GM23338 (cell line): ENCODE data around the gene PARD3. TPM values are rescaled to one million over a fixed set of nuclear protein-coding genes. Genes with fewer than 3 reads are reported as not detected.

Experiments
- ATAC-seq: fragments of 200-7000 bp; cut with Tn5 transposase; 3 replicates; pipeline ENCODE4 v1.9.1; 2020
- DNase-seq: peaks from one replicate; pipeline ENCODE4 v3.0.0-alpha.2; 2015; ENCODE audit warnings: low spot score
- H2AFZ ChIP-seq: fragments of 200-600 bp; sonication (generic); 2 replicates; pipeline ENCODE4 v1.8.0; 2016; ENCODE audit warnings: antibody characterized with exemption, mild to moderate bottlenecking, moderate library complexity
- H3F3A ChIP-seq: fragments of 200-600 bp; sonication (generic); replicated peaks from 2 replicates; pipeline ENCODE4 v1.8.0; 2017; ENCODE audit warnings: antibody characterized with exemption, mixed run types, low read depth
- H3K27ac ChIP-seq: fragments of 200-600 bp; sonication (generic); 2 replicates; pipeline ENCODE4 v1.6.1; 2016; ENCODE audit warnings: low read depth
- H3K27me3 ChIP-seq: fragments of 200-600 bp; sonication (generic); 2 replicates; pipeline ENCODE4 v1.8.0; 2016; ENCODE audit warnings: mild to moderate bottlenecking, mixed run types, moderate library complexity; ENCODE audit not compliant: insufficient read depth
- H3K36me3 ChIP-seq: fragments of 200-600 bp; sonication (generic); 2 replicates; pipeline ENCODE4 v1.8.0; 2016; ENCODE audit warnings: mild to moderate bottlenecking; ENCODE audit not compliant: insufficient read depth
- H3K4me1 ChIP-seq: fragments of 200-600 bp; sonication (generic); 2 replicates; pipeline ENCODE4 v1.8.0; 2016; ENCODE audit warnings: mild to moderate bottlenecking, moderate library complexity; ENCODE audit not compliant: insufficient read depth
- H3K4me2 ChIP-seq: fragments of 200-600 bp; sonication (generic); 2 replicates; pipeline ENCODE4 v1.7.1; 2017; ENCODE audit warnings: mixed run types
- H3K4me3 ChIP-seq: fragments of 200-600 bp; sonication (generic); 2 replicates; pipeline ENCODE4 v1.6.1; 2016; ENCODE audit warnings: mixed run types
- H3K79me2 ChIP-seq: fragments of 200-600 bp; sonication (generic); replicated peaks from 2 replicates; pipeline ENCODE4 v1.8.0; 2017; ENCODE audit warnings: mild to moderate bottlenecking; ENCODE audit not compliant: insufficient read depth
- H3K9me2 ChIP-seq: fragments of 200-600 bp; sonication (generic); 2 replicates; pipeline ENCODE4 v1.8.0; 2017; ENCODE audit not compliant: insufficient read depth
- H4K20me1 ChIP-seq: fragments of 200-600 bp; sonication (generic); replicated peaks from 2 replicates; pipeline ENCODE4 v1.8.0; 2017; ENCODE audit warnings: mild to moderate bottlenecking; ENCODE audit not compliant: insufficient read depth
- H3K27ac Mint-ChIP-seq: 2 replicates; pipeline ENCODE4 v1.8.0; 2020; ENCODE audit warnings: inconsistent platforms, mild to moderate bottlenecking, moderate library complexity, mixed read lengths
- H3K27me3 Mint-ChIP-seq: 3 replicates; pipeline ENCODE4 v1.8.0; 2022; ENCODE audit warnings: low read depth, mild to moderate bottlenecking, moderate library complexity, mixed read lengths, inconsistent platforms; ENCODE audit not compliant: insufficient read depth, poor library complexity
- H3K36me3 Mint-ChIP-seq: 3 replicates; pipeline ENCODE4 v1.8.0; 2021; ENCODE audit warnings: low read depth, mild to moderate bottlenecking, inconsistent platforms, moderate library complexity, mixed read lengths
- H3K4me1 Mint-ChIP-seq: 3 replicates; pipeline ENCODE4 v1.8.0; 2020; ENCODE audit warnings: mild to moderate bottlenecking, inconsistent platforms, mixed read lengths
- H3K4me3 Mint-ChIP-seq: 3 replicates; pipeline ENCODE4 v1.8.0; 2021; ENCODE audit warnings: moderate library complexity, mild to moderate bottlenecking, inconsistent platforms, mixed read lengths
- H3K9me3 Mint-ChIP-seq: 3 replicates; pipeline ENCODE4 v1.8.0; 2020; ENCODE audit warnings: moderate library complexity, mild to moderate bottlenecking, inconsistent platforms, mixed read lengths
- CREB1 ChIP-seq: fragments of 250-450 bp; sonication (Bioruptor Pico); IDR thresholded peaks from 2 replicates; pipeline ENCODE4 v1.5.0; 2020; ENCODE audit warnings: low read depth, mild to moderate bottlenecking, moderate library complexity
- JUNB ChIP-seq: IDR thresholded peaks from one replicate; pipeline ENCODE4 v1.6.1; 2016; ENCODE audit warnings: antibody characterized with exemption; ENCODE audit not compliant: unreplicated experiment
- POLR2AphosphoS5 ChIP-seq: IDR thresholded peaks from 2 replicates; pipeline ENCODE4 v1.6.1; 2016; ENCODE audit warnings: antibody characterized with exemption, low read depth
- STAT1 ChIP-seq: IDR thresholded peaks from one replicate; pipeline ENCODE4 v1.6.1; 2016; ENCODE audit warnings: antibody characterized with exemption; ENCODE audit not compliant: unreplicated experiment
- ZNF114 ChIP-seq: fragments of 250-450 bp; sonication (Bioruptor Pico); IDR thresholded peaks from 2 replicates; pipeline ENCODE4 v1.5.0; 2020; ENCODE audit warnings: mild to moderate bottlenecking, moderate library complexity
- ZNF331 ChIP-seq: fragments of 250-450 bp; sonication (Bioruptor Pico); IDR thresholded peaks from 2 replicates; pipeline ENCODE4 v1.5.0; 2020; ENCODE audit warnings: low read depth, mild to moderate bottlenecking, moderate library complexity
- polyA plus RNA-seq: library from polyadenylated mRNA; unstranded; fragments of >200 nt; fragmentation: Nextera tagmentation; extraction: Ambion mirVana; gene quantifications from 2 replicates; pipeline ENCODE4 v1.2.1, GENCODE V29; 2016
- total RNA-seq: library from RNA; depleted of rRNA; stranded (reverse); fragments of >200 nt; shearing (Covaris generic); gene quantifications from 2 replicates; pipeline ENCODE4 v1.2.3, GENCODE V29; 2014
- TF ChIP-seq, protein P1 (sequence below): IDR thresholded peaks from one replicate; pipeline ENCODE4 v1.6.1; 2018; ENCODE audit warnings: antibody characterized with exemption; ENCODE audit not compliant: unreplicated experiment
- TF ChIP-seq, protein P2 (sequence below): fragments of 250-450 bp; sonication (Bioruptor Pico); IDR thresholded peaks from 2 replicates; pipeline ENCODE4 v1.5.0; 2020; ENCODE audit warnings: mild to moderate bottlenecking, moderate library complexity
- TF ChIP-seq, protein P3 (sequence below): IDR thresholded peaks from 2 replicates; pipeline ENCODE4 v1.6.1; 2016; ENCODE audit warnings: antibody characterized with exemption

Gene PARD3
- total and polyA plus RNA-seq, 2 experiments from 2014 or later = 30.2 to 51.4 TPM

DNA sequence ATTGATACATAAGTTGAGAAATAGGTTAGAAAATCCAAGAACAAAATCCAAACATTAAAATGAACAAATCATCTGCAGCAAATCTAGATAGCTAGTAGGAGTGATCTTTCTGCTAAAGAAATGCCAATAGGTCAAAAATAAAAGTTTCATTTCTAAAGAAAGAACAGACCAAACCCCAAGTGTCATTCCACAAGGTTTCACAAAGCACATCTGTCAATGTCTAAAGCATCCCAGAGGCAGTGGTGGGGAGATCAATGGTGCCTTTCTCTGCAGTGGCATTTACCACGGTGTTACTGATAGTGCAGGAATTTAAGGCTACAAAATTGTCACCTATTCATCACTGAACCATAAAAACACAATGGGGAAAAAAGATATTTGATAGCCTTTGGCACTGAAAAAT lies 147.9 kb downstream of the PARD3 start:
- Mint-ChIP-seq H3K36me3 (no peaks in the 10 kb centered on the region), H3K27ac (peak overlapping the region; percentile 73; the same call in 1 of the 2 replicates), H3K27me3 (peaks cover 8% of the 10 kb centered on the region), H3K4me3 (no peak overlapping the region), H3K9me3 (no peaks in the 10 kb centered on the region), H3K4me1 (peaks cover 37% of the 10 kb centered on the region; the same call in 2 of the 3 replicates)
- H3K27ac ChIP-seq = no peak overlapping the region
- no peaks in the 10 kb centered on the region for H3K9me2 ChIP-seq
- ATAC-seq (no peak), DNase-seq (no peak)
- no peaks in the 10 kb centered on the region for H3K27me3 ChIP-seq
- no peaks in the 10 kb centered on the region; the same call in 1 of the 2 replicates for H4K20me1 ChIP-seq
- H3F3A ChIP-seq = no peaks in the 10 kb centered on the region
- H3K36me3 ChIP-seq = no peaks in the 10 kb centered on the region
- no peak overlapping the region for H2AFZ ChIP-seq
- H3K79me2 ChIP-seq = peaks cover 71% of the 10 kb centered on the region
- H3K4me1 ChIP-seq = peaks cover 7% of the 10 kb centered on the region; the same call in 1 of the 2 replicates
- no peak overlapping the region for H3K4me3 ChIP-seq
- TF ChIP-seq POLR2AphosphoS5 (no peak), CREB1 (CRISPR knock-in tag) (no peak), ZNF114 (CRISPR knock-in tag) (no peak), STAT1 (no peak), JUNB (no peak), ZNF331 (CRISPR knock-in tag) (no peak)
- TF ChIP-seq, protein P1, sequence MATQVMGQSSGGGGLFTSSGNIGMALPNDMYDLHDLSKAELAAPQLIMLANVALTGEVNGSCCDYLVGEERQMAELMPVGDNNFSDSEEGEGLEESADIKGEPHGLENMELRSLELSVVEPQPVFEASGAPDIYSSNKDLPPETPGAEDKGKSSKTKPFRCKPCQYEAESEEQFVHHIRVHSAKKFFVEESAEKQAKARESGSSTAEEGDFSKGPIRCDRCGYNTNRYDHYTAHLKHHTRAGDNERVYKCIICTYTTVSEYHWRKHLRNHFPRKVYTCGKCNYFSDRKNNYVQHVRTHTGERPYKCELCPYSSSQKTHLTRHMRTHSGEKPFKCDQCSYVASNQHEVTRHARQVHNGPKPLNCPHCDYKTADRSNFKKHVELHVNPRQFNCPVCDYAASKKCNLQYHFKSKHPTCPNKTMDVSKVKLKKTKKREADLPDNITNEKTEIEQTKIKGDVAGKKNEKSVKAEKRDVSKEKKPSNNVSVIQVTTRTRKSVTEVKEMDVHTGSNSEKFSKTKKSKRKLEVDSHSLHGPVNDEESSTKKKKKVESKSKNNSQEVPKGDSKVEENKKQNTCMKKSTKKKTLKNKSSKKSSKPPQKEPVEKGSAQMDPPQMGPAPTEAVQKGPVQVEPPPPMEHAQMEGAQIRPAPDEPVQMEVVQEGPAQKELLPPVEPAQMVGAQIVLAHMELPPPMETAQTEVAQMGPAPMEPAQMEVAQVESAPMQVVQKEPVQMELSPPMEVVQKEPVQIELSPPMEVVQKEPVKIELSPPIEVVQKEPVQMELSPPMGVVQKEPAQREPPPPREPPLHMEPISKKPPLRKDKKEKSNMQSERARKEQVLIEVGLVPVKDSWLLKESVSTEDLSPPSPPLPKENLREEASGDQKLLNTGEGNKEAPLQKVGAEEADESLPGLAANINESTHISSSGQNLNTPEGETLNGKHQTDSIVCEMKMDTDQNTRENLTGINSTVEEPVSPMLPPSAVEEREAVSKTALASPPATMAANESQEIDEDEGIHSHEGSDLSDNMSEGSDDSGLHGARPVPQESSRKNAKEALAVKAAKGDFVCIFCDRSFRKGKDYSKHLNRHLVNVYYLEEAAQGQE = no peak
- TF ChIP-seq, protein P2, sequence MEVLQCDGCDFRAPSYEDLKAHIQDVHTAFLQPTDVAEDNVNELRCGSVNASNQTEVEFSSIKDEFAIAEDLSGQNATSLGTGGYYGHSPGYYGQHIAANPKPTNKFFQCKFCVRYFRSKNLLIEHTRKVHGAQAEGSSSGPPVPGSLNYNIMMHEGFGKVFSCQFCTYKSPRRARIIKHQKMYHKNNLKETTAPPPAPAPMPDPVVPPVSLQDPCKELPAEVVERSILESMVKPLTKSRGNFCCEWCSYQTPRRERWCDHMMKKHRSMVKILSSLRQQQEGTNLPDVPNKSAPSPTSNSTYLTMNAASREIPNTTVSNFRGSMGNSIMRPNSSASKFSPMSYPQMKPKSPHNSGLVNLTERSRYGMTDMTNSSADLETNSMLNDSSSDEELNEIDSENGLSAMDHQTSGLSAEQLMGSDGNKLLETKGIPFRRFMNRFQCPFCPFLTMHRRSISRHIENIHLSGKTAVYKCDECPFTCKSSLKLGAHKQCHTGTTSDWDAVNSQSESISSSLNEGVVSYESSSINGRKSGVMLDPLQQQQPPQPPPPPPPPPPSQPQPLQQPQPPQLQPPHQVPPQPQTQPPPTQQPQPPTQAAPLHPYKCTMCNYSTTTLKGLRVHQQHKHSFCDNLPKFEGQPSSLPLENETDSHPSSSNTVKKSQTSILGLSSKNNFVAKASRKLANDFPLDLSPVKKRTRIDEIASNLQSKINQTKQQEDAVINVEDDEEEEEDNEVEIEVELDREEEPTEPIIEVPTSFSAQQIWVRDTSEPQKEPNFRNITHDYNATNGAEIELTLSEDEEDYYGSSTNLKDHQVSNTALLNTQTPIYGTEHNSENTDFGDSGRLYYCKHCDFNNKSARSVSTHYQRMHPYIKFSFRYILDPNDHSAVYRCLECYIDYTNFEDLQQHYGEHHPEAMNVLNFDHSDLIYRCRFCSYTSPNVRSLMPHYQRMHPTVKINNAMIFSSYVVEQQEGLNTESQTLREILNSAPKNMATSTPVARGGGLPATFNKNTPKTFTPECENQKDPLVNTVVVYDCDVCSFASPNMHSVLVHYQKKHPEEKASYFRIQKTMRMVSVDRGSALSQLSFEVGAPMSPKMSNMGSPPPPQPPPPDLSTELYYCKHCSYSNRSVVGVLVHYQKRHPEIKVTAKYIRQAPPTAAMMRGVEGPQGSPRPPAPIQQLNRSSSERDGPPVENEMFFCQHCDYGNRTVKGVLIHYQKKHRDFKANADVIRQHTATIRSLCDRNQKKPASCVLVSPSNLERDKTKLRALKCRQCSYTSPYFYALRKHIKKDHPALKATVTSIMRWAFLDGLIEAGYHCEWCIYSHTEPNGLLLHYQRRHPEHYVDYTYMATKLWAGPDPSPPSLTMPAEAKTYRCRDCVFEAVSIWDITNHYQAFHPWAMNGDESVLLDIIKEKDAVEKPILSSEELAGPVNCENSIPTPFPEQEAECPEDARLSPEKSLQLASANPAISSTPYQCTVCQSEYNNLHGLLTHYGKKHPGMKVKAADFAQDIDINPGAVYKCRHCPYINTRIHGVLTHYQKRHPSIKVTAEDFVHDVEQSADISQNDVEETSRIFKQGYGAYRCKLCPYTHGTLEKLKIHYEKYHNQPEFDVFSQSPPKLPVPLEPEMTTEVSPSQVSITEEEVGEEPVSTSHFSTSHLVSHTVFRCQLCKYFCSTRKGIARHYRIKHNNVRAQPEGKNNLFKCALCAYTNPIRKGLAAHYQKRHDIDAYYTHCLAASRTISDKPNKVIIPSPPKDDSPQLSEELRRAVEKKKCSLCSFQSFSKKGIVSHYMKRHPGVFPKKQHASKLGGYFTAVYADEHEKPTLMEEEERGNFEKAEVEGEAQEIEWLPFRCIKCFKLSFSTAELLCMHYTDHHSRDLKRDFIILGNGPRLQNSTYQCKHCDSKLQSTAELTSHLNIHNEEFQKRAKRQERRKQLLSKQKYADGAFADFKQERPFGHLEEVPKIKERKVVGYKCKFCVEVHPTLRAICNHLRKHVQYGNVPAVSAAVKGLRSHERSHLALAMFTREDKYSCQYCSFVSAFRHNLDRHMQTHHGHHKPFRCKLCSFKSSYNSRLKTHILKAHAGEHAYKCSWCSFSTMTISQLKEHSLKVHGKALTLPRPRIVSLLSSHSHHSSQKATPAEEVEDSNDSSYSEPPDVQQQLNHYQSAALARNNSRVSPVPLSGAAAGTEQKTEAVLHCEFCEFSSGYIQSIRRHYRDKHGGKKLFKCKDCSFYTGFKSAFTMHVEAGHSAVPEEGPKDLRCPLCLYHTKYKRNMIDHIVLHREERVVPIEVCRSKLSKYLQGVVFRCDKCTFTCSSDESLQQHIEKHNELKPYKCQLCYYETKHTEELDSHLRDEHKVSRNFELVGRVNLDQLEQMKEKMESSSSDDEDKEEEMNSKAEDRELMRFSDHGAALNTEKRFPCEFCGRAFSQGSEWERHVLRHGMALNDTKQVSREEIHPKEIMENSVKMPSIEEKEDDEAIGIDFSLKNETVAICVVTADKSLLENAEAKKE (CRISPR knock-in tag) = no peak
- TF ChIP-seq, protein P3, sequence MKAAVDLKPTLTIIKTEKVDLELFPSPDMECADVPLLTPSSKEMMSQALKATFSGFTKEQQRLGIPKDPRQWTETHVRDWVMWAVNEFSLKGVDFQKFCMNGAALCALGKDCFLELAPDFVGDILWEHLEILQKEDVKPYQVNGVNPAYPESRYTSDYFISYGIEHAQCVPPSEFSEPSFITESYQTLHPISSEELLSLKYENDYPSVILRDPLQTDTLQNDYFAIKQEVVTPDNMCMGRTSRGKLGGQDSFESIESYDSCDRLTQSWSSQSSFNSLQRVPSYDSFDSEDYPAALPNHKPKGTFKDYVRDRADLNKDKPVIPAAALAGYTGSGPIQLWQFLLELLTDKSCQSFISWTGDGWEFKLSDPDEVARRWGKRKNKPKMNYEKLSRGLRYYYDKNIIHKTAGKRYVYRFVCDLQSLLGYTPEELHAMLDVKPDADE = no peak
- H3K4me2 ChIP-seq = no peak overlapping the region
